Urinary bladder (tissue), 2 donors: ENCODE data around the gene ZNF620. TPM values are rescaled to one million over a fixed set of nuclear protein-coding genes. Genes with fewer than 3 reads are reported as not detected.

ENCODE experiments used
- polyA plus RNA-seq: library from polyadenylated mRNA; stranded (reverse); fragments of 200-250 nt; gene quantifications from one replicate; pipeline ENCODE4 v1.2.3, GENCODE V29; 2013
- small RNA-seq: library from RNA; depleted of rRNA; stranded (forward); fragments of <200 nt; gene quantifications from one replicate; pipeline ENCODE3, GENCODE V24; 2014
- total RNA-seq: library from RNA; depleted of rRNA; stranded (reverse); fragments of >200 nt; gene quantifications from one replicate; pipeline ENCODE4 v1.2.3, GENCODE V29; 2014
- donor health status: healthy.

The ZNF620 gene
- total and polyA plus RNA-seq, 2 donors = 2.1 to 5.3 TPM

Small RNA genes lying within 50 kb of the gene (small RNA-seq; reads per million reads assigned to genes)
- 2.5 reads per million, percentile 88 among the genes with 10 or more reads in this experiment for gene RNU5B-2P

Other genes with a start within 250 kb of the ZNF620 start
- 31.9 TPM for gene EIF1B, start 196.3 kb upstream of the ZNF620 start, total RNA-seq
- 95.8 TPM for gene EIF1B, start 196.3 kb upstream of the ZNF620 start, polyA plus RNA-seq
- gene ENTPD3, start 118.9 kb upstream of the ZNF620 start, total RNA-seq = 8.5 TPM
- 4.1 TPM for gene ENTPD3, start 118.9 kb upstream of the ZNF620 start, polyA plus RNA-seq
- gene RPL14, start 48.7 kb upstream of the ZNF620 start, total RNA-seq = 300 TPM
- gene RPL14, start 48.7 kb upstream of the ZNF620 start, polyA plus RNA-seq = 1,293 TPM
- gene ZNF619, start 28.9 kb upstream of the ZNF620 start, total RNA-seq = 7.6 TPM
- 2.8 TPM for gene ZNF619, start 28.9 kb upstream of the ZNF620 start, polyA plus RNA-seq
- 22.8 TPM for gene ZNF621, start 18.9 kb downstream of the ZNF620 start, total RNA-seq
- 10.9 TPM for gene ZNF621, start 18.9 kb downstream of the ZNF620 start, polyA plus RNA-seq